ENCODE measurements around the gene ZSWIM8.

- TF ChIP-seq ZNF671 (CRISPR knock-in tag; IDR thresholded peaks at IDR 0.05) (no peak), CTCF (IDR thresholded peaks at IDR 0.05) (no peak), USF1 (CRISPR knock-in tag; IDR thresholded peaks at IDR 0.05) (no peak)
Observed at GRCh38 chr10:73843261-73843660, 57.9 kb downstream of the ZSWIM8 start.

All from WTC11 (cell line).